HG03469 (cell line): ENCODE measurements around the gene IQGAP1.

ENCODE experiments used
- ATAC-seq: cut with Tn5 transposase; IDR thresholded peaks from one replicate; pipeline ENCODE4 v1.9.1; 2021; ENCODE audit warnings: mild to moderate bottlenecking, moderate library complexity, moderate number of reproducible peaks; ENCODE audit not compliant: unreplicated experiment

IQGAP1 gene

GRCh38 chr15:90435652-90436337, 47.8 kb downstream of the IQGAP1 start:
- ATAC-seq, result no peak

DNA sequence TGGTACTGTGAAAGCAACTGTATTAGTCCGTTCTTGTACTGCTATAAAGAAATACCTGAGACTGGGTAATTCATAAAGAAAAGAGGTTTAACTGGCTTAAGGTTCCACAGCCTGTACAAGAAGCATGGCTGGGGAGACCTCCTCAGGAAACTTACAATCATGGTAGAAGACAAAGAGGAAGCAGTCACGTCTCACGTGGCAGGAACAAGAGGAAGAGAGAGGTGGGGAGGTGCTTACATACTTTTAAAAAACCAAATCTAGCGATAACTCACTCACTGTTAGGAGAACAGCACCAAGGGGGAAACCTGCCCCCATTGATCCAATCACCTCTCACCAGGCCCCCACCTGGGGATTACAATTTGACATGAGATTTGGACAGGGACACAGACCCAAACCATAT, 48.9 kb downstream of the IQGAP1 start:
- ATAC-seq, result no peak

DNA sequence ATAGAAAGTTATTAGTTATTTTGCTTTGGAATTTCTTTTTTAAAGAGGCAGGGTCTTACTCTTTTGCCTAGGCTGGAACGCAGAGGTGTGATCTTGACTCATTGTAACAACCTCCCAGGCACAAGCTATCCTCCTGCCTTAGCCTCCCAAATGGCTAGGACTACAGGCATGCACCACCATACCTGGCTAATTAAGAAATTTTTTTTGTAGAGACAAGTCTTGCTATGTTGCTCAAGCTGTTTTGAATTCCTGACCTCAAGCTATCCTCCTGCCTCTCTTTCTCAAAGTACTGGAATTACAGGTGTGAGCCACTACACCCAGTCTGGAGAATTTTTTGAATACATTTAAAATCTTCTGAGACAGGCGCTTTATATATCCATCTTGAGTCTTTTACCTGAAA, 49.5 kb downstream of the IQGAP1 start:
- ATAC-seq, result no peak

DNA sequence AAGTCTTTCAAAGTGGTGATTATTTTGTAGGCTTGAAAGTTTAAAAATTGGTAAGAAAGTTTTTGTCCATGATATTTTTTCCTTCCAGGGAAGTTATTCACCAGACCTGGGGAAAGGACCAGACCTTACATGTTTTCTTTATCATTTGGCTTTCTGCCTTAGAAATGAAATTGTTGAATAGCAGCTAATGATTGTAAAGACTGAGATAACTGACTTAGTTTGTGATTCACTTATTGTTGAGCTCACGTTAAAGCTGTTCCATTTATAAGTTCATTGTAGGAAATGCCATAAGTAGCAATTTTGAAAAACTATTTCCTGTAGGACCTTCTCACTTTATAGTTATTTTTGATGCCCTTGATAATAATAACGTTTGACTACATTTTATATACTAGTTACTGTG, 51.9 kb downstream of the IQGAP1 start:
- no peak for ATAC-seq

DNA sequence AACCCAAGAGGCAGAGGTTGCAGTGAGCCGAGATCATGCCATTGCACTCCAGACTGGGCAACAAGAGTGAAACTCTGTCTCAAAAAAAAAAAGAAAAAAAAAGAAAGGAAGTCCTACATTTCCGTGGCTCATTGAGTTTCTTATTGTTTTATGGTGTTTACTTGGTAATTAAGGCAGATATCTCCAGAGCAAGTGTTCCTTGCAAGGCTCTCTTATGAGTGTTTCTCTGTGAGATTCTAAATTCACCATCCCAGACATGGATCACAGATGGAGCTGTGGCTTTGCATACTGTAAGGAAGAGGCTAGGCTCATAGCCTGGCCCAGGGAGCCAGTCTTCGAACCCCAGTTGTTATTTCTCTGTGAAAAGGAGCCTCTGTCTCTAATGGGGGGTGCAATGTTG, 53.0 kb downstream of the IQGAP1 start:
- ATAC-seq, result no peak

DNA sequence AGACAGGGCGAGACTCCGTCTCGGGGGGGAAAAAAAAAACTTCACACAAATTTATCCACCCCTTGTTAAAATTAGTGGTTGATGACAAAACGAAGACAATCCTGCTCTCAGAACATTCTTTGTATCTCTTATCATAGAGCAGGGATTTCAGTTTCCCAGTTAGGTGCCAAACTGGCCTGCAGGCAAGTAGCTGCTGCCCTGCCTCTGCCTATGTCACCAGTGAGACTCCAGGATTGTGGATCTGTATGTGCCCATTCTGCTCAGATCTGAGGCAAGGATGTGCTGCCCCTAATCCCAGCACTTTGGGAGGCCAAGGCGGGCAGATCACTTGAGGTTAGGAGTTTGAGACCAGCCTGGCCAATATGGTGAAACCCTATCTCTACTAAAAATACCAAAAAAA, 54.4 kb downstream of the IQGAP1 start:
- ATAC-seq, result no peak

DNA sequence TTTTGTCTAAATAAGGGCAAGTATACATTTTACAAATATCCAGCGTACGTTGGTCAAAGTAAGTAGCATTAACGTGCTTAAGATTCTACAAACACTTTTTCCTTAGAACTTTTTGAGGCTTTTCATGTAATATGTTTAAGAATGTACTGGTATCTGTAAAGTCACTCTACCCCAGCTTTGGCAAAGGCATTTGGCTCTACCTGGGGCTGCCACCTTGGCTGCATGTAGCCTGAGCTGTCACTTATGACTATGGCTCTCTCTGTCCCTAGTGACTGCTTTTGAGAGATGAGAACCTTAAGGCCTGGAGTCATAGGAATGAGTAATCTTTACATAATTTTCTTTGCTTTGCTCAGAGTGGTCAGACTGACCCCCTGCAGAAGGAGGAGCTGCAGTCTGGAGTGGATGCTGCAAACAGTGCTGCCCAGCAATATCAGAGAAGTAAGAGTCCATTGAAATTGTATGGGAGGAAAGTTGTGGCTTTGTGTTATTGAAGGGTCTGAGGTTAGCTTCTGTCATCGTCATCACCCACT, 61.2 kb downstream of the IQGAP1 start:
- ATAC-seq, result no peak

- no peak for ATAC-seq
Observed at GRCh38 chr15:90451053-90451850, 63.2 kb downstream of the IQGAP1 start.

GRCh38 chr15:90456236-90456635, 68.2 kb downstream of the IQGAP1 start:
- ATAC-seq, result no peak

- no peak for ATAC-seq
Observed at GRCh38 chr15:90458061-90458460, 70.0 kb downstream of the IQGAP1 start.

DNA sequence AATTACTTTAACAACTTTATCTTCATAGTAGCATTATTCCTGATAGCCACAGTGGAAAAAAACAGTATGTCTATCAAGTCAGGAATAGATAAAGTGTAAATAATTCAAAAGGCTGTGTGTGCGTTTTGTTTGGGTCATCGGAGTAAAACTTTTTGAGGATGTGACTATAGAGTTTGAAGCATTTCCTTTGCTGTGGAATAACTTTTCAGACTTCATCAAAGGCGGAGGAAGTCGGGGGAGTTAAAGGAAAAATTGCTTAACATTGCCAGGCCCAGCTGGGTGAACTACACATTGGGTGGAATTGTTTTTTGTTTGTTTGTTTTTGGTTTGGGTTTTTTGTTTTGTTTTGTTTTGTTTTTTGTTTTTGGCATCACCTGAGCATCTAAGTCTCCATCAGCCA, 71.3 kb downstream of the IQGAP1 start:
- ATAC-seq, result no peak

- no peak for ATAC-seq
Observed at GRCh38 chr15:90460142-90460824, 72.2 kb downstream of the IQGAP1 start.

DNA sequence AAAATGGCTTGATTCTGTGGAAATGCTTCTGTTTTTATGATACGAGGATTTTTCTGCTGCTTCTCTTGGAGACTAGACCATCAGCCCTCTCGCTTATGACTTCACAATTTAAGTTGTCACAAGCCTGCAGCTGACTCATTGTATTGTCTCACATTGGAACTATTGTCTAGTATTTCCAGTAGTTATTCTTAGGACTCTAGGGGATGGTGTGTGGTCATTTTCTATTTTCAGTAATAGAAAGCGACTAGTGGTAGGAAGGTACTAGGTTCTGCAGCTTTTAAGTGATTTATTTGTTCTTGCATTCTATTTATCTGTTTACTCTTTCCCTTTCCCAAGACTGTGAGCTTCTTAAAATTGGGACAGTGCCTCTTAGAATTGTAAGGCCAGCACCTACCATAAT, 75.3 kb downstream of the IQGAP1 start:
- ATAC-seq, result peak; percentile 67

GRCh38 chr15:90465140-90465929, 77.3 kb downstream of the IQGAP1 start:
- no peak for ATAC-seq

DNA sequence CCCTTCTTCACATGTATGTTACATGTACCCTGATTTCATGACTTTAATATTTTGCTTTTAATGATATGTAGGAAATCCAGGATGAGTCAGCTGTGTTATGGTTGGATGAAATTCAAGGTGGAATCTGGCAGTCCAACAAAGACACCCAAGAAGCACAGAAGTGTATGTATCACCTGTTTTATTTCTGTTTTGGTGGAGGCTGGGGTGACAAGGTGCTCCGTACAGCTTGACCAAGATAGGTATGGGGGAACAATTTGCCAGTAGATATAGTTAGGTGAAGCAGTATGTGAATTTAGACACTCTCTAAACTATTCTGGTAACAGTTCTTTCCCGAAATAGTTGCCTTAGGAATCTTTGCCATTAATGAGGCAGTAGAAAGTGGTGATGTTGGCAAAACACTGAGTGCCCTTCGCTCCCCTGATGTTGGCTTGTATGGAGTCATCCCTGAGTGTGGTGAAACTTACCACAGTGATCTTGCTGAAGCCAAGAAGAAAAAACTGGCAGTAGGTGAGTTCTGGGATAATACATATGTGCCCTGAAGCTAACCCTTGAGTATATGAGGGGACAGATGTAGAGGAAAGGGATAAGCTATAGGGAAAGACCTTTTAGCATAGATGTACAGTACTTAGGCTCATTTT, 78.0 kb downstream of the IQGAP1 start:
- ATAC-seq, result no peak

- ATAC-seq, result no peak
Observed at GRCh38 chr15:90469723-90470122, 81.7 kb downstream of the IQGAP1 start.

- no peak for ATAC-seq
Observed at GRCh38 chr15:90470453-90470852, 82.4 kb downstream of the IQGAP1 start.

DNA sequence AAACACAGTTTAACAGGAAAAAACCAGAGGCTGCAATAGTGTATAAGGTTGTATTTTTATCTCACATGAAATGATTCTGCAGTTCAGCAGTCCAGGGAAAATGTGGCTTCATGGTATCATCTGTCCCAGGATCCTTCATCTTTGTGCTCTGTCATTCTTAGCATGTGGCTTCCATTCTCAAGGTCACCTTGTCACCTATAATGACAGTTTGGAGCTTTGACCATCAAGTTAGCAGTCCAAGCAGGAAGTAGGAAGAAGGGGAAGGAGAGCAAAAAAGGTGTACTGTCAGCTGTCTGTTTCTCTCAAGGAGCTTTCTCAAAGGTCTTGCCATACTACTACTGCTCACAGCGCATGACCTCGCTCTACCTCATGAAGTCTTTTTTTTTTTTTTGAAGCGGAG, 83.1 kb downstream of the IQGAP1 start:
- no peak for ATAC-seq

DNA sequence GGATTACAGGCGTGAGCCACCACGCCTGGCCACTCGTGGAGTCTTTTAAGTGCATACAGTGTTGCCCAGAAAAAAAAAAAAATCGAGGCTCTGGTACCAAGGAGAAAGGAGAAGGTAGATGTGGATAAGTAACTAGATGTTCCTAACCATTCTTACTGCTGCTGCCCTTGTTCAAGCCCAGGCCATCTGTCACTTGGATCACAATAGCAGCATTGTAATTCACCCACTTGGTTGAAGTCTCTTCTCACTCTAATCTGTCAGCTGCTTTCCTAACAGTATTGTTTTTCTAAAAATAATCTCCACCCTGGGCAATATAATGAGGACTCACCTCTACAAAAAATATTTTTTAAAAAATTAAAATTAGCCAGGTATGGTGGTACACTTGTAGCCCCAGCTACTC, 83.7 kb downstream of the IQGAP1 start:
- no peak for ATAC-seq

- no peak for ATAC-seq
Observed at GRCh38 chr15:90478846-90479481, 90.9 kb downstream of the IQGAP1 start.
